ENCODE results near the gene WDR72. TPM values are rescaled to one million over a fixed set of nuclear protein-coding genes. Genes with fewer than 3 reads are reported as not detected.

WDR72 gene
- total and polyA plus RNA-seq, 2 of the 8 experiments (the other 6 are each of a cell fraction or from before 2014, with no cell fraction given): 1.2 to 1.9 TPM

GRCh38 chr15:53739651-53740050, 19.8 kb downstream of the WDR72 start:
- no peak overlapping the region for H3K4me3 ChIP-seq (ENCODE audit: extremely low read depth in 1 of 4, insufficient read depth in 2 of 4, low read depth in 3 of 4, low read length in 4 of 4)
- H2BK20ac ChIP-seq (ENCODE audit: low read length): no peak overlapping the region
- H3K18ac ChIP-seq (ENCODE audit: extremely low read depth, low read length): no peak overlapping the region
- H3K56ac ChIP-seq (replicated peaks; ENCODE audit: insufficient read length, low read depth, low read length): no peak overlapping the region
- no peaks in the 10 kb centered on the region for H3K9me3 ChIP-seq (ENCODE audit: insufficient read depth in 2 of 2, low read depth in 1 of 2, low read length in 1 of 2)
- no peaks in the 10 kb centered on the region for H3K36me3 ChIP-seq (ENCODE audit: control insufficient read depth in 2 of 4, insufficient read depth in 4 of 4, low read length in 3 of 4)
- no peaks in the 10 kb centered on the region for H4K20me1 ChIP-seq (replicated peaks in 1 of 2; ENCODE audit: control insufficient read depth in 1 of 2, insufficient read depth in 2 of 2, low read length in 2 of 2)
- ChIA-PET CTCF (ENCODE audit: partially characterized antibody) (interaction anchor here (1.2 kb wide), 1 partner anchor 21 kb away, joined by 3 read pairs; no protein-coding TSS in a partner anchor), POLR2A (ENCODE audit: partially characterized antibody) (no interaction called here)
- no peak overlapping the region for H3K14ac ChIP-seq (ENCODE audit: insufficient read length)
- no peaks in the 10 kb centered on the region; the same call in 1 of the 2 replicates for H3K23me2 ChIP-seq (ENCODE audit: low read depth, low read length)
- no peaks in the 10 kb centered on the region for H3K79me1 ChIP-seq (ENCODE audit: low read depth, low read length)
- H4K5ac ChIP-seq (ENCODE audit: insufficient read length, low read depth, low read length): no peak overlapping the region
- no peaks in the 10 kb centered on the region for H3K27me3 ChIP-seq (replicated peaks in 1 of 4; ENCODE audit: control insufficient read depth in 3 of 4, extremely low read depth in 1 of 4, insufficient read depth in 3 of 4, low read length in 3 of 4)
- no peak for DNase-seq (ENCODE audit: low read depth in 1 of 2, low spot score in 2 of 2)
- no peak overlapping the region for H2AK5ac ChIP-seq (ENCODE audit: low read depth, low read length)
- H2BK120ac ChIP-seq (replicated peaks; ENCODE audit: low read depth, low read length): no peak overlapping the region
- WGBS, 2 experiments (ENCODE audit: extremely low coverage in 1 of 2, insufficient coverage in 1 of 2, insufficient read length in 1 of 2, insufficient replicate concordance in 2 of 2, low coverage in 1 of 2, low lambda C conversion rate in 2 of 2, missing lambda C conversion rate in 1 of 2): 86% methylated on average over 4 of the region's 4 CpGs; no CpG with 5 or more reads in 1 of the 2 experiments
- no peak overlapping the region for H2BK15ac ChIP-seq (ENCODE audit: low read length)
- no peak overlapping the region for H3K4ac ChIP-seq (replicated peaks; ENCODE audit: insufficient read length, low read depth, low read length)
- H4K91ac ChIP-seq (replicated peaks; ENCODE audit: insufficient read length, low read length): no peak overlapping the region
- no peak for FAIRE-seq
- H2BK12ac ChIP-seq (ENCODE audit: low read depth, low read length): no peak overlapping the region
- H3K79me2 ChIP-seq (ENCODE audit: control insufficient read depth in 1 of 2, insufficient read depth in 2 of 2, low read length in 2 of 2): no peaks in the 10 kb centered on the region
- H3K4me1 ChIP-seq (replicated peaks in 1 of 4; ENCODE audit: control insufficient read depth in 3 of 4, insufficient read depth in 4 of 4, low read length in 3 of 4): no peaks in the 10 kb centered on the region
- no peak overlapping the region for H4K8ac ChIP-seq (ENCODE audit: extremely low read depth, insufficient read depth, low read length)
- no peak overlapping the region for H3K9ac ChIP-seq (replicated peaks in 1 of 4; ENCODE audit: extremely low read depth in 1 of 4, low read depth in 3 of 4, low read length in 3 of 4)
- no peak overlapping the region for H3K4me2 ChIP-seq (ENCODE audit: insufficient read depth in 1 of 2, low read depth in 2 of 2, low read length in 2 of 2)
- no peak overlapping the region for H3K27ac ChIP-seq (ENCODE audit: low read depth, low read length)
- H2BK5ac ChIP-seq (ENCODE audit: low read depth, low read length): no peak overlapping the region
- no peak for TF ChIP-seq NANOG (IDR thresholded peaks at IDR 0.05; ENCODE audit: insufficient read depth, low read depth, low read length, poor library complexity, severe bottlenecking)
- no peak for TF ChIP-seq SP2 (IDR thresholded peaks at IDR 0.05; ENCODE audit: low read length)
- no peak for TF ChIP-seq POLR2AphosphoS5 (IDR thresholded peaks at IDR 0.05; ENCODE audit: low read depth, low read length)
- TF ChIP-seq CBX8 (IDR thresholded peaks at IDR 0.05; ENCODE audit: borderline replicate concordance, low read depth, low read length): no peak
- no peak overlapping the region for H3K23ac ChIP-seq (ENCODE audit: insufficient read length)
- H2AFZ ChIP-seq (ENCODE audit: low read length): no peak overlapping the region
